GM18861 (cell line): ENCODE data around the gene MFNG.

Source experiments
- ATAC-seq: cut with Tn5 transposase; IDR thresholded peaks from one replicate; pipeline ENCODE4 v1.9.1; 2021; ENCODE audit not compliant: unreplicated experiment

MFNG gene

GRCh38 chr22:37497062-37497599 lies 10.9 kb upstream of the MFNG start:
- ATAC-seq = no peak

- no peak for ATAC-seq
Observed at GRCh38 chr22:37496651-37497050, 10.5 kb upstream of the MFNG start.

GRCh38 chr22:37493979-37494378 lies 7.8 kb upstream of the MFNG start:
- ATAC-seq = no peak

DNA sequence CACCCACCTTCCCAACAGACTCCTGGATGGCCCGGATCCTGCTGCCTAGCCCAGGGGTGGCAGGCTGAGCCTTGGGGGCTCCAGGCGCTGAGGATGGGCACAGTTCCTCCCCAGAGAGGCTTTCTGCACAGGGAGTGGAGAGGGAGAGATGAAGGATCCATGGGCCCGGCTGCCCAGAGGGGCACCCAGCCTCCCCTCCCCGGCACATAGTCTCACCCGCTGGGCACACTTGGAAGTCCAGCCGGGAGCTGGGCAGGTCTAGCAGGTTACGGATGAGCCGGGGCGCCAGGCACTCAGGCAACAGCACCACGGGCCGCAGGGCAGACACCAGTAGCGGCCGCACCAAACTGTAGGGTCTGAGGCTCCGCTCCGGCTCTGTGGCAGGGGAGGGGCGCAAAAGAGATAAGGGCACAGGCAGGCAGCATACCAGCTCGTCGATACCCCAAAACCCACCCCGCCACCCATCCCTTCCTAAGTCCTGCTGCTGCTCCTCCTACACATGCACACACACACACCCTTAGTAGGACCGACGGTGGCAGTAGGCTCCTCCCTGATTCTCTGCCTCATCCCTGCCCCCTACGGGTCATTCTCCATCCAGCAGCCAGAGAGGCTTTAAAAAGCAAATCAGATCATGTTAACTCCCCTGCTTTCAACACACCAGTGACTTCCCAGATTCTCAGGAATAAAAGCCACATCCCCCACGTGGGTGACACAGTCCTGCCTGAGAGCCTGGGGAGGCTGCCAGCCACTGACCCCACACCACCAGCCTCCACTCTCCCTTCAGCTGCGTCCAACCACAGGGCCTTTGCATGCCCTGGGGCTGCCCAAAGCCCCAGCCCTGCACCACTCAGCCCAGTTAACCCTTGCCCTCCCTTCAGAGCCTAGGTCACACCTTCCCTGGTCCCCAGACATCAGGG lies 6.5 kb upstream of the MFNG start:
- no peak for ATAC-seq

- no peak for ATAC-seq
Observed at GRCh38 chr22:37491559-37492427, 5.6 kb upstream of the MFNG start.

GRCh38 chr22:37491106-37491505 lies 4.9 kb upstream of the MFNG start:
- no peak for ATAC-seq

DNA sequence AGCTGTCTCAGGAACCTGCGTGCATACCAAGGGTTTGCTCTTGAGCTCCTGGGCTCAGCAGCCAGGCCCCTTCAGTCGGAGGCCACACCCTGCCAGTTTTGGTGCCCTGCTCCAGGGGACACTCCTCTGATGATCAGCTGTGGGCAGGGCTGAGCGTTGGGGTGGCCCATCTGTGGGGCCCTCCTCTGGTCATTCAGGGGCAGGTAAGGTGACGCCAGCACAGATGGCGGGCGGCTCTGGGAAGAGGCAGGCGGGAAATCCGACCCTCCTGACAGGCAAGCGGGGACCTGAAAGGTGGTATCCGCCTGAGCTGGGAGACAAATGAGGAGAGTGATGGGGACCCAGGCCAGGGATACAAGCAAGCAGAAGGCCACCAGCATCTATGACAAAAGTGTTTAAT lies 3.8 kb upstream of the MFNG start:
- ATAC-seq = no peak

DNA sequence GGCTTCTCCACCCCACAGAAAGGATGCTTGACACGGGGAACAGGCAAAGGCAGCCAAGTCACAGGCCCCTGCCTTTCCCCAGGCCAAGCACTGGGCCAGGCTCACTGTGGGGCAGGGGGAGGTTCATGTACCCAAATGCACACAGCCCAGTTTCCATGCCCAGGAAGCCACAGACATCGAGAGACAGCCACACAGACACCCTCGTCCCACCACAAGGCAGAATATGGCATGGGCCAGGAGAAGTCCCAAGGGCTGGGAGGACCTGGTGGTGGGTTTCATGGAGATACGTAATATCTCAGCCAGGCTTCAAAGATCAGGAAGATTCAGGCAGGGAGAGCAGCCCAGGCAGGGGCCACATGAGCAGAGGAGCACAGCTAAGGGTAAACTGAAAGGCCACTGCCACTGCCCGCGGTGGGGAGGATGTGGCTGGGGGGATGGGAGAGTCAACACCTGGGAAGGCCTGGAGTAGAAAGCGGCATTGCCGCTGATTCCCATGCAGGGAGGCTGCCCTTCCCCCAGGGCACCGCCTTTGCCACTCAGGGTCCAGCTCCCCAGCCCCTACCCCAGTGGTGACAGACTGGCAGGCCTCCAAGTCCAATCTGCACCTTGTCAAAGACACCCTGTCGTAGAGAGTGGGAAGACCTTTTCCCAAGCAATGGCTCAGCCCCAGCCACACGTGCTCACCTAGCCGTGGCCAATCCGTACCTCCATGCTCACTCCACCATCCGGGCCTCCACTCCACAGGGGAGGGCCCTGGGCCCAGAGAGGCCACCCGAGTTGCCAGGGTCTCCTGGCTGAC lies 2.4 kb upstream of the MFNG start:
- ATAC-seq = no peak

GRCh38 chr22:37487571-37487970 lies 1.4 kb upstream of the MFNG start:
- no peak for ATAC-seq

DNA sequence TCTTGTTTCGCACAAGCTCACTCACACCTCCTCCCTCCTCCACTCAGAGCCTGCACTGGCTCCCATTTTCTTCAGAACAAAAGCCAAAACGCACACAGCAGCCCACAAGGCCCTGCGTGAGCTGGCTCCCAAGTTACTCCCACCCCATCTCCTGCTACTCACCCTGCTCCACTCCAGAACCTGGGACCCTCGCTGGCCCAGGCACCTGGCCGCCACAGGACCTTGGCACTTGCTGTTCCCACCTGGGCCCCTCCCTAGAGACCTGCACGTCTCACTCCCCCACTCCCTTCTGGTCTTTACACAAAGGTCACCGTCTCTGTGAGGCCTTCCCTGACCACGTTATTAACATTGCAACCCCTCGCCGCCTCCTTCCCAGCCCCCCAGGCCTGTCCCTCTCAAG lies 945 bp upstream of the MFNG start:
- no peak for ATAC-seq

DNA sequence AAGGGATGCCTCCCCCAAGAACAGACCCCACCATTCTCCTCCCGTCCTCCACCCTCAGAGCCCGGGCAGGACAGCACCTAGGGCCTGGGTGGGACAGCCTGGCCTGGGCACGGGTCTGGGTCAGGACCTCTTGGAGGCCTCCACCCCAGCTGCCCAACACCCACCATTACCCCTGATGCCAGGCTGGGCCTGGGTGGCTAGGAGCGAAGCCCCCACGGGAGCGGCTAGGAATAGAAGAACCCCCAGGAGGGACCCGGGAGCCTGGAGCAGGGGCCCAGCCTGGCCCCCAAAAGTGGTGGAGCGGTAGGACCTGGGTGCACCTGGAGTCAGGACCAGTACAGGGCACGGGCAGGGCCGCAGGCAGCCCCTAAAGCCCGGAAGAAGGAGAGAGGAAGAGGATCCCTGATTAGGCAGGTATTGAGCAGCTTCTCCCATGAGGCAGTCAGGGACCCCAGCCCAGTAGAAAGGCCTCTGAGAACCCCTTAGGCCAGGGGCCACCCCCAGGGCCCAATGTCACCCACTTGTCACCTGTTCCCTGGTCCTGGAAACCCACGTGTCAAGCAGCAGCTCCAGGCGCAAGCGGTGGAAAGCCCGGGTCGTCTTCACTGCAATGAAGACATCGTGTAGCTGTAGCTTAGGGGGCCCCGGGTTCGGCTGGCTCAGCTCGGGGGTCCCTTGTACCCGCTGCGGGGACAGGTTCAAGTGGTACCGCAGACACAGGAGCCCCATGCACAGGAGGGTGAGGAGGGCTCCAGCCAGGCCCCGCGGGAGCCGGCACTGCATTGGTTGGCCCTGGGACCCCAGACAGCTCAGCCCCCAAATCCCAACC lies 575 bp downstream of the MFNG start:
- ATAC-seq = no peak

GRCh38 chr22:37484480-37485394 lies 1.4 kb downstream of the MFNG start:
- peak; percentile 31 for ATAC-seq

DNA sequence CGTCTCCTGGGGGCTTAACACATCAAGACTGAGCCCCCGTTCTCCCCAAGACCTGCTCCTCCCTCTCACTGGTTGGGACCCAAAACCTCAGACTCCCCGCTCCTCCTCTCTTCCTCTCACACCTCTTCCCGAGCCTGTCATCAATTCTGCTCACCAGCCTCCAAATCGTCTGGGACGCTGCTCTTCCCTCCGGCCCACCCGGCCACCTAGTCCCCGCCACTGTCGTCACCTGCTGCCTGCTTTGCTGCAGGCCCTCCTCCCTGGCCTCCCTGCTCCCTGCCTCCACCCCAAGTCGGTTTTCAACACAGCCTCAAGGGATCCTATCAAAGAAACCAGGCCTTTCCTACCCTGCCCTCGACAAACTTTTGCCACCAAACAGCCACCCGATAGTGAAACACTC lies 3.1 kb downstream of the MFNG start:
- ATAC-seq = no peak

- no peak for ATAC-seq
Observed at GRCh38 chr22:37482244-37482643, 3.9 kb downstream of the MFNG start.

GRCh38 chr22:37481347-37481907 lies 4.8 kb downstream of the MFNG start:
- ATAC-seq = no peak

- ATAC-seq = no peak
Observed at GRCh38 chr22:37480387-37481346, 5.5 kb downstream of the MFNG start.

DNA sequence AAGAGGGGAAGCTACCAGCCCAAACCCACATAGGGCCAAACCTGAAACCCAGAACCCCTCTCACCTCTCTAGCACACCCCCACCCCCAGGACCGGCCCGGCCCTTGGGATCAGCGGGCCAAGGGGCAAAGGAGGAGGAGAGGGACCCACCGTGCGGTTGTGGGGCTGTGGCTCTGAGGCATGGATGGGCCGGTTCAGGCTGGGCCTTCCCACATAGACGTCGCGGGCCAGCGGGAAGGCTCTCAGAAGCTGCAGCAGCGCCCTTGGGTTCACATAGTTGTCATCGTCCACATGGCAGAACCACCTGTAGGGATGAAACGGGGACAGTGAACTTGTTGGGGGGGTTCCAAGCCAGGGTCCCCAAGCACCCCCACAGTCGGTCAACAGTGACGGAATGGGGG lies 7.0 kb downstream of the MFNG start:
- ATAC-seq = no peak
